PFSK-1 (cell line): ENCODE measurements around the gene PSMA6.

Experiments used
- REST ChIP-seq, 2 experiments: IDR thresholded peaks; 2 replicates each; pipeline versions ENCODE4 v1.6.1 to v1.8.0; 2011 to 2012; ENCODE audit warnings: low read depth in 2 of 2, low read length in 2 of 2, control low read depth in 1 of 2, inconsistent platforms in 1 of 2, mild to moderate bottlenecking in 1 of 2, moderate library complexity in 1 of 2; ENCODE audit not compliant: insufficient read depth in 1 of 2
- SIN3A ChIP-seq: IDR thresholded peaks from 2 replicates; pipeline ENCODE4 v1.6.1; 2012; ENCODE audit warnings: mild to moderate bottlenecking, low read length, moderate library complexity, borderline replicate concordance; ENCODE audit not compliant: insufficient read depth

GRCh38 chr14:35261774-35262173 lies 30.4 kb upstream of the PSMA6 start:
- no peak for TF ChIP-seq REST (IDR thresholded peaks at IDR 0.05; ENCODE audit: insufficient read depth in 1 of 2, low read depth in 2 of 2, low read length in 2 of 2)
- TF ChIP-seq SIN3A = no peak
